Stomach (tissue), 4 donors: ENCODE data around the gene FERD3L.

Experiments
- CTCF ChIP-seq, 7 experiments: fragments of 450-650 bp in 4 of 7; fragments of 200-600 bp in 3 of 7; sonication (generic) in 3 of 7; IDR thresholded peaks; one replicate each; pipeline ENCODE4 v1.5.1; 2016 to 2019; ENCODE audit warnings: antibody characterized with exemption in 7 of 7, control low read depth in 2 of 7, mild to moderate bottlenecking in 1 of 7
- EP300 ChIP-seq: sonication (generic); formaldehyde crosslinking; IDR thresholded peaks from one replicate; pipeline ENCODE4 v1.6.1; 2017; ENCODE audit warnings: antibody characterized with exemption
- POLR2AphosphoS5 ChIP-seq, 3 donors: sonication (generic); formaldehyde crosslinking; IDR thresholded peaks; one replicate each; pipeline ENCODE4 v1.6.1; 2016; ENCODE audit warnings: antibody characterized with exemption in 3 of 3

- TF ChIP-seq CTCF (IDR thresholded peaks at IDR 0.05), result no peak
- no peak for TF ChIP-seq POLR2AphosphoS5 (IDR thresholded peaks at IDR 0.05)
- TF ChIP-seq EP300, result no peak
These were observed 40.4 kb downstream of the FERD3L start for GRCh38 chr7:19104811-19105210.
